Fibroblast of lung (primary cell): ENCODE measurements around the gene SPATA22.

Experiments used
- EZH2 ChIP-seq: IDR thresholded peaks from 2 replicates; pipeline ENCODE4 v1.5.1; 2012; ENCODE audit warnings: low read length, control low read depth, mild to moderate bottlenecking; ENCODE audit errors: missing control alignments
- TF ChIP-seq, protein P1 (sequence below), 2 donors: IDR thresholded peaks in 1 of 2; conservative IDR thresholded peaks in 1 of 2; 1 replicate in 1 of 2; 2 replicates in 1 of 2; pipeline ENCODE4 v1.5.1; 2011 to 2012; ENCODE audit warnings: low read length in 2 of 2, control low read depth in 1 of 2, inconsistent platforms in 1 of 2, low read depth in 1 of 2, mild to moderate bottlenecking in 1 of 2

DNA sequence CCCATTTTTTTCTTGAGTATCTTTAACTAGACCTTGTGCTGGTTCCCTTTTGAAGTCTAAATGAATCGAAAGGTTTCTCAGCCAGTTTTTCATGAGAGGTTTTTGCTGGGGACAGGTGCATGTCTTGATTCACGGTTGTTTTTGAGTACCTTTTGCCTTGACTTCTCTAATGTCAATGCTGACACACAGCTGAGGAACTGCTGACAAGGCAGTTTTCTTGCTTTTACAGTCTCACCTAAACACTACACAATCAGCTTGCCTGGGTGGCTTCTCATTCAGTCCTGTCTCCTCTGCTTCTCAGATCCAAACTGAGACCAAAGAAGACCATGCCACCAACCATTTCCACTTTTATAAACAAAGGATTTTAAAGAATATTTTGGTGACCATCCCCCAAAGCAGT is 53.4 kb downstream of the SPATA22 start:
- TF ChIP-seq, protein P1, sequence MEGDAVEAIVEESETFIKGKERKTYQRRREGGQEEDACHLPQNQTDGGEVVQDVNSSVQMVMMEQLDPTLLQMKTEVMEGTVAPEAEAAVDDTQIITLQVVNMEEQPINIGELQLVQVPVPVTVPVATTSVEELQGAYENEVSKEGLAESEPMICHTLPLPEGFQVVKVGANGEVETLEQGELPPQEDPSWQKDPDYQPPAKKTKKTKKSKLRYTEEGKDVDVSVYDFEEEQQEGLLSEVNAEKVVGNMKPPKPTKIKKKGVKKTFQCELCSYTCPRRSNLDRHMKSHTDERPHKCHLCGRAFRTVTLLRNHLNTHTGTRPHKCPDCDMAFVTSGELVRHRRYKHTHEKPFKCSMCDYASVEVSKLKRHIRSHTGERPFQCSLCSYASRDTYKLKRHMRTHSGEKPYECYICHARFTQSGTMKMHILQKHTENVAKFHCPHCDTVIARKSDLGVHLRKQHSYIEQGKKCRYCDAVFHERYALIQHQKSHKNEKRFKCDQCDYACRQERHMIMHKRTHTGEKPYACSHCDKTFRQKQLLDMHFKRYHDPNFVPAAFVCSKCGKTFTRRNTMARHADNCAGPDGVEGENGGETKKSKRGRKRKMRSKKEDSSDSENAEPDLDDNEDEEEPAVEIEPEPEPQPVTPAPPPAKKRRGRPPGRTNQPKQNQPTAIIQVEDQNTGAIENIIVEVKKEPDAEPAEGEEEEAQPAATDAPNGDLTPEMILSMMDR (conservative IDR thresholded peaks at IDR 0.05 in 1 of 2, IDR thresholded peaks at IDR 0.05 in 1 of 2; ENCODE audit: low read depth in 1 of 2, low read length in 2 of 2): no peak
- no peak for TF ChIP-seq EZH2
